ENCODE data around the gene SPON1.

SPON1 gene

DNA sequence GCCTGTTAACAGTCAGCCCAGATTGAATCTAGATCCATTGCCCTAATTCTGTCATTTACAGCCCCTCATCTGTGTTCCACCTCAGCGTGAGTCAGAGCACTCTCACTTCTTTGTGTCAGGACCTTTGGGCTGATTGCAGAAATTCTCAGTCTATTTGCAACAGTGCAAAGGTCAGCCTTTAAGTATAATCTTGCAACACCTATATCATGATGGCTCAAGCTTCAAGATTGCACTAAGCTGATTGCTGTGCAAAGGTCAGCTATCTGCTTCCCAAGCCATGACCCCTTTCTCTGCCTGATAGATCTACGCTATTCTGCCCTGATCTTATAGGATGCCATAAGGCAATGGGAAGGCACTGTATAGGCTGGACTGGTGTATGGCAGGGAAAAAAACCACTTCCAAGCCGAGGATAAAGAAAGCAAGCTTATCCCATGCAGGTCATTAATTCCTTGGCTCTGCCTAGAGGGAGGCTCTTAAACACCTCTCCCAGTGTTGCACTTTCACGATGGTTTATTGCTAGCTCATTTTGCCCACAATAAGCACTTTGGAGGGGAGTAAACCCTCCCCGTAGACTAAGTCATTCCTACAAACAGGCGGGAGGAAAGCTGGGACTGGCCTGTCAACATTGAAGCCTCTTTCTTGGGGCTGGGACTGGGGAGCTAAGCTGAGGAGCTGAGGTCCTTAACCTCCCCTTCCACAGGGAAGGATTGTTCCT is 295.9 kb downstream of the SPON1 start:
- TF ChIP-seq, protein P1, sequence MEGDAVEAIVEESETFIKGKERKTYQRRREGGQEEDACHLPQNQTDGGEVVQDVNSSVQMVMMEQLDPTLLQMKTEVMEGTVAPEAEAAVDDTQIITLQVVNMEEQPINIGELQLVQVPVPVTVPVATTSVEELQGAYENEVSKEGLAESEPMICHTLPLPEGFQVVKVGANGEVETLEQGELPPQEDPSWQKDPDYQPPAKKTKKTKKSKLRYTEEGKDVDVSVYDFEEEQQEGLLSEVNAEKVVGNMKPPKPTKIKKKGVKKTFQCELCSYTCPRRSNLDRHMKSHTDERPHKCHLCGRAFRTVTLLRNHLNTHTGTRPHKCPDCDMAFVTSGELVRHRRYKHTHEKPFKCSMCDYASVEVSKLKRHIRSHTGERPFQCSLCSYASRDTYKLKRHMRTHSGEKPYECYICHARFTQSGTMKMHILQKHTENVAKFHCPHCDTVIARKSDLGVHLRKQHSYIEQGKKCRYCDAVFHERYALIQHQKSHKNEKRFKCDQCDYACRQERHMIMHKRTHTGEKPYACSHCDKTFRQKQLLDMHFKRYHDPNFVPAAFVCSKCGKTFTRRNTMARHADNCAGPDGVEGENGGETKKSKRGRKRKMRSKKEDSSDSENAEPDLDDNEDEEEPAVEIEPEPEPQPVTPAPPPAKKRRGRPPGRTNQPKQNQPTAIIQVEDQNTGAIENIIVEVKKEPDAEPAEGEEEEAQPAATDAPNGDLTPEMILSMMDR (IDR thresholded peaks at IDR 0.05; ENCODE audit: insufficient read depth, low read length, poor library complexity, severe bottlenecking), result no peak
- DNase-seq (ENCODE audit: extremely low read depth, insufficient read length), result no peak
- no peak overlapping the region for H3K4me3 ChIP-seq (replicated peaks; ENCODE audit: low read depth, low read length)
- no peaks in the 10 kb centered on the region for H3K36me3 ChIP-seq (ENCODE audit: control insufficient read depth, insufficient read depth, low read length)
- H3K27me3 ChIP-seq (replicated peaks; ENCODE audit: control insufficient read depth, insufficient read depth, low read length), result no peaks in the 10 kb centered on the region

DNA sequence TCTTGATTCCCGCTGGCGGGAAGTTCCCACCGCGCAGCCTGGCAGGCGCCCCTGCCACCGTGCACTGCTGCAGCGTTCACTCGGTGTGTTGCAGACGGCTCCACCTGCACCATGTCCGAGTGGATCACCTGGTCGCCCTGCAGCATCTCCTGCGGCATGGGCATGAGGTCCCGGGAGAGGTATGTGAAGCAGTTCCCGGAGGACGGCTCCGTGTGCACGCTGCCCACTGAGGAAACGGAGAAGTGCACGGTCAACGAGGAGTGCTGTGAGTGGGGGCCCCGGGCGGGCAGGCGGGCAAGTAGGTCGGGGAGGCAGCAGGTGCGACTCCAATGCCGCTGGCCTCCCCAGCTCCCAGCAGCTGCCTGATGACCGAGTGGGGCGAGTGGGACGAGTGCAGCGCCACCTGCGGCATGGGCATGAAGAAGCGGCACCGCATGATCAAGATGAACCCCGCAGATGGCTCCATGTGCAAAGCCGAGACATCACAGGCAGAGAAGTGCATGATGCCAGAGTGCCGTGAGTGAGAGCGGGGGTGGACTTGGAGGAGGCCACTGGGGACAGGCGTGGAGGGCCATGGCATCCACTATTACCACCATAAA is 296.8 kb downstream of the SPON1 start:
- no peak overlapping the region for H3K4me3 ChIP-seq (replicated peaks; ENCODE audit: low read depth, low read length)
- no peak for DNase-seq (ENCODE audit: extremely low read depth, insufficient read length)
- TF ChIP-seq, protein P1 (IDR thresholded peaks at IDR 0.05; ENCODE audit: insufficient read depth, low read length, poor library complexity, severe bottlenecking), result no peak

DNA sequence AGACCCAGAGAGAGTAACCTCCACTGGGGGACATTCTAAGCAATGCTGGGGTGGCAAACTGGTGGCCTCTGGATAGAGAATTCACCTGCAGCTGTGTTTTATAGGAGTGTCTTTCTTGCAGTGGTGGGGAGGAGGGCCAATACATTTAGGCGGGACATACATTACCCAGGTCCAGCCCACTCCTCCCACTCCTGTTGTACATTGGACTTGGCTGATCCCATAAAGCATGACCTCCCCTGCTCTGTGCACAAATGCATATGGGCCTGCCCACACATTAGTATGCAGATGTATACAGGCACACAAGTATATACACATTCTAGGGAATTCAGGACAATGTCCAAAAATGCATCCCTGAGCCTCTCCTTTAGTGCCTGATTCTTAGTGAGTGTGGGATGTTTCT is 297.4 kb downstream of the SPON1 start:
- Histone ChIP-seq H3K27me3 (replicated peaks; ENCODE audit: control insufficient read depth, insufficient read depth, low read length) (no peaks in the 10 kb centered on the region), H3K36me3 (ENCODE audit: control insufficient read depth, insufficient read depth, low read length) (no peaks in the 10 kb centered on the region), H3K4me3 (replicated peaks; ENCODE audit: low read depth, low read length) (no peak overlapping the region)
- DNase-seq (ENCODE audit: extremely low read depth, insufficient read length), result no peak
- TF ChIP-seq, protein P1 (IDR thresholded peaks at IDR 0.05; ENCODE audit: insufficient read depth, low read length, poor library complexity, severe bottlenecking), result no peak

More for the DNA sequence above, 296.8 kb downstream of the SPON1 start:
- no peaks in the 10 kb centered on the region for H3K27me3 ChIP-seq (replicated peaks; ENCODE audit: control insufficient read depth, insufficient read depth, low read length)
- no peaks in the 10 kb centered on the region for H3K36me3 ChIP-seq (ENCODE audit: control insufficient read depth, insufficient read depth, low read length)

DNA sequence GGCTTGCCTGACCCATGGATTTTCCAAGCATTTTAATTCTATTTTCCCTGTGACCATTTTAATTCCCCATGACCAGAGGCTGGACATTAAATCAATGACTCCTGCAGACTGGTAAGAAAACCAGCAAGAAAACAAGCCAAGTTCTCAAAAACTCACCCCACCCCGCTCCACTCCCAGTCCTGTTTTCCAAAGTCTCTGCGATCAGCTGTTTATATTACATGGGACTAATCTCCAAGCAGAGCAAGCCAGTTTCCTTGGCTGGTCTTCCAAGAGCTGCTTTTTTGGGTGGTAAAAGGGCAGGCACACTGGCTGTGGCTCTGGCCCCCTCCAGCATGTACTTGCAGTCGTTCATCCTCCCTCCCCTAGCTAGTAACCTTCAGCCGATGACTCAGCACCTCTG is 298.5 kb downstream of the SPON1 start:
- H3K4me3 ChIP-seq (replicated peaks; ENCODE audit: low read depth, low read length), result no peak overlapping the region
- no peak for DNase-seq (ENCODE audit: extremely low read depth, insufficient read length)
- TF ChIP-seq, protein P1 (IDR thresholded peaks at IDR 0.05; ENCODE audit: insufficient read depth, low read length, poor library complexity, severe bottlenecking), result no peak

DNA sequence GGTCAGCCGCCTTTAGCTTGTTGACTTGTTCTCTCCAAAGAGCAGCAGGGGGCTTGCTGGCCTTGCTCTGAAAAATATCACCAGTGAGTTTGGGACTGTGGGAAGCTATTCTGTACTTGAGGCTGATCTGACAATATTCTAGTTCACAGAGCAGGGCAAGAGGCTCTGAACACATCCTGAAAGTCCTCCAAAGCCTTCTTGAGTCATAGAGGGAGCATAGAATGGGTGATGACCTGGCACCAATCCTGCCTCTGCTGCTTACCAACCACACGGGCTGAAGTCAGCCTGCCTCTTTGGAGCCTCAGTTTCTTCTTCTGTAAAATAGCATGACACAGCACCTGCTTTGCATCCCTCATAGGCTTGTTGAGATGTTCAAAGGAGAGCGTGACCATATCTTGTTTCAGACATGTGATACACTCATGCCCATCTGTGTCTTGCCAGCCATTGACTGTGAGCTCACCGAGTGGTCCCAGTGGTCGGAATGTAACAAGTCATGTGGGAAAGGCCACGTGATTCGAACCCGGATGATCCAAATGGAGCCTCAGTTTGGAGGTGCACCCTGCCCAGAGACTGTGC is 299.8 kb downstream of the SPON1 start:
- Histone ChIP-seq H3K27me3 (replicated peaks; ENCODE audit: control insufficient read depth, insufficient read depth, low read length) (no peaks in the 10 kb centered on the region), H3K4me3 (replicated peaks; ENCODE audit: low read depth, low read length) (no peak overlapping the region), H3K36me3 (ENCODE audit: control insufficient read depth, insufficient read depth, low read length) (no peaks in the 10 kb centered on the region)
- no peak for DNase-seq (ENCODE audit: extremely low read depth, insufficient read length)
- TF ChIP-seq, protein P1 (IDR thresholded peaks at IDR 0.05; ENCODE audit: insufficient read depth, low read length, poor library complexity, severe bottlenecking), result no peak

More for the DNA sequence above, 298.5 kb downstream of the SPON1 start:
- H3K36me3 ChIP-seq (ENCODE audit: control insufficient read depth, insufficient read depth, low read length), result no peaks in the 10 kb centered on the region
- no peaks in the 10 kb centered on the region for H3K27me3 ChIP-seq (replicated peaks; ENCODE audit: control insufficient read depth, insufficient read depth, low read length)

All from GM06990 (cell line).